ENCODE results near the gene LRRFIP2. TPM values are rescaled to one million over a fixed set of nuclear protein-coding genes. Genes with fewer than 3 reads are reported as not detected.
"Not testable (repeated sequence)": the region's sequence is repeated elsewhere in the genome, so short reads cannot be mapped to it uniquely, and the experiment has no call there.

The LRRFIP2 gene
- total RNA-seq, 1 donor from 2014 or later: 54.0 TPM

- DNase-seq (ENCODE audit: low spot score): no peak
Measured at GRCh38 chr3:37145611-37146010, 28.8 kb downstream of the LRRFIP2 start.

GRCh38 chr3:37144806-37145205 lies 29.6 kb downstream of the LRRFIP2 start:
- DNase-seq (ENCODE audit: low spot score): no peak

GRCh38 chr3:37143821-37144220 lies 30.6 kb downstream of the LRRFIP2 start:
- no peak for DNase-seq (ENCODE audit: low spot score)

- DNase-seq (ENCODE audit: low spot score): no peak
Measured at GRCh38 chr3:37141676-37142075, 32.7 kb downstream of the LRRFIP2 start.

GRCh38 chr3:37140899-37141541 lies 33.4 kb downstream of the LRRFIP2 start:
- no peak for DNase-seq (ENCODE audit: low spot score)

GRCh38 chr3:37139567-37140052 lies 34.8 kb downstream of the LRRFIP2 start:
- DNase-seq (ENCODE audit: low spot score): no peak

GRCh38 chr3:37138816-37139215 lies 35.6 kb downstream of the LRRFIP2 start:
- no peak for DNase-seq (ENCODE audit: low spot score)

- DNase-seq (ENCODE audit: low spot score): no peak
Measured at GRCh38 chr3:37137516-37137915, 36.9 kb downstream of the LRRFIP2 start.

- DNase-seq (ENCODE audit: low spot score): no peak
Measured at GRCh38 chr3:37136067-37136466, 38.3 kb downstream of the LRRFIP2 start.

GRCh38 chr3:37135561-37135960 lies 38.8 kb downstream of the LRRFIP2 start:
- DNase-seq (ENCODE audit: low spot score): no peak

GRCh38 chr3:37132334-37132733 lies 42.0 kb downstream of the LRRFIP2 start:
- DNase-seq (ENCODE audit: low spot score): no peak

- DNase-seq (ENCODE audit: low spot score): no peak
Measured at GRCh38 chr3:37131860-37132144, 42.6 kb downstream of the LRRFIP2 start.

- no peak for DNase-seq (ENCODE audit: low spot score)
Measured at GRCh38 chr3:37130984-37131859, 43.2 kb downstream of the LRRFIP2 start.

- no peak for DNase-seq (ENCODE audit: low spot score)
Measured at GRCh38 chr3:37130448-37130847, 43.9 kb downstream of the LRRFIP2 start.

- DNase-seq (ENCODE audit: low spot score): no peak
Measured at GRCh38 chr3:37129871-37130270, 44.5 kb downstream of the LRRFIP2 start.

GRCh38 chr3:37127340-37127739 lies 47.0 kb downstream of the LRRFIP2 start:
- peak; percentile 20 for DNase-seq (ENCODE audit: low spot score)

- no peak for DNase-seq (ENCODE audit: low spot score)
Measured at GRCh38 chr3:37126856-37127255, 47.5 kb downstream of the LRRFIP2 start.

GRCh38 chr3:37125195-37126073 lies 48.9 kb downstream of the LRRFIP2 start:
- DNase-seq (ENCODE audit: low spot score): peak; percentile 21

GRCh38 chr3:37124435-37124834 lies 49.9 kb downstream of the LRRFIP2 start:
- DNase-seq (ENCODE audit: low spot score): no peak

GRCh38 chr3:37123292-37123691 lies 51.1 kb downstream of the LRRFIP2 start:
- no peak for DNase-seq (ENCODE audit: low spot score)

- DNase-seq (ENCODE audit: low spot score): not testable (repeated sequence)
Measured at GRCh38 chr3:37122069-37122468, 52.3 kb downstream of the LRRFIP2 start.

GRCh38 chr3:37118163-37118562 lies 56.2 kb downstream of the LRRFIP2 start:
- DNase-seq (ENCODE audit: low spot score): no peak

Data from mucosa of gallbladder (tissue), 1 donor.